ENCODE results near the gene XXYLT1.

- TF ChIP-seq JUND (IDR thresholded peaks at IDR 0.05; ENCODE audit: low read depth, low read length) (no peak), EZH2 (IDR thresholded peaks at IDR 0.05; ENCODE audit: borderline replicate concordance, control insufficient read depth, low read depth, low read length) (no peak), GABPA (IDR thresholded peaks at IDR 0.05; ENCODE audit: low read depth) (no peak), EP300 (IDR thresholded peaks at IDR 0.05; ENCODE audit: borderline replicate concordance in 1 of 2, control insufficient read depth in 1 of 2, low read depth in 2 of 2, low read length in 2 of 2) (no peak), TAF1 (IDR thresholded peaks at IDR 0.05; ENCODE audit: borderline replicate concordance, low read depth, low read length) (no peak), SMARCA5 (IDR thresholded peaks at IDR 0.05) (no peak), ZNF24 (IDR thresholded peaks at IDR 0.05) (no peak), RCOR1 (conservative IDR thresholded peaks at IDR 0.05; ENCODE audit: low read depth, low read length) (no peak), EGR1 (IDR thresholded peaks at IDR 0.05; ENCODE audit: borderline replicate concordance in 1 of 2, low read depth in 2 of 2, low read length in 2 of 2) (no peak), POLR2AphosphoS5 (IDR thresholded peaks at IDR 0.05; ENCODE audit: low read length) (no peak), SP1 (IDR thresholded peaks at IDR 0.05; ENCODE audit: low read depth, low read length) (no peak)
- TF ChIP-seq, protein P1, sequence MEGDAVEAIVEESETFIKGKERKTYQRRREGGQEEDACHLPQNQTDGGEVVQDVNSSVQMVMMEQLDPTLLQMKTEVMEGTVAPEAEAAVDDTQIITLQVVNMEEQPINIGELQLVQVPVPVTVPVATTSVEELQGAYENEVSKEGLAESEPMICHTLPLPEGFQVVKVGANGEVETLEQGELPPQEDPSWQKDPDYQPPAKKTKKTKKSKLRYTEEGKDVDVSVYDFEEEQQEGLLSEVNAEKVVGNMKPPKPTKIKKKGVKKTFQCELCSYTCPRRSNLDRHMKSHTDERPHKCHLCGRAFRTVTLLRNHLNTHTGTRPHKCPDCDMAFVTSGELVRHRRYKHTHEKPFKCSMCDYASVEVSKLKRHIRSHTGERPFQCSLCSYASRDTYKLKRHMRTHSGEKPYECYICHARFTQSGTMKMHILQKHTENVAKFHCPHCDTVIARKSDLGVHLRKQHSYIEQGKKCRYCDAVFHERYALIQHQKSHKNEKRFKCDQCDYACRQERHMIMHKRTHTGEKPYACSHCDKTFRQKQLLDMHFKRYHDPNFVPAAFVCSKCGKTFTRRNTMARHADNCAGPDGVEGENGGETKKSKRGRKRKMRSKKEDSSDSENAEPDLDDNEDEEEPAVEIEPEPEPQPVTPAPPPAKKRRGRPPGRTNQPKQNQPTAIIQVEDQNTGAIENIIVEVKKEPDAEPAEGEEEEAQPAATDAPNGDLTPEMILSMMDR (IDR thresholded peaks at IDR 0.05 in 2 of 3, conservative IDR thresholded peaks at IDR 0.05 in 1 of 3; ENCODE audit: control insufficient read depth in 2 of 3, extremely low read depth in 1 of 3, insufficient read depth in 1 of 3, low read depth in 3 of 3, low read length in 3 of 3): no peak
Observed at GRCh38 chr3:195031574-195032003, 239.4 kb downstream of the XXYLT1 start.
